Muscle of leg (tissue), 11 donors: ENCODE results near the gene MATK. TPM values are rescaled to one million over a fixed set of nuclear protein-coding genes. Genes with fewer than 3 reads are reported as not detected.

Experiments used
- DNase-seq: peaks from one replicate; pipeline ENCODE4 v3.0.0; 2013
- H3K27ac ChIP-seq: one replicate; pipeline ENCODE4 v1.5.1; 2013; ENCODE audit warnings: mild to moderate bottlenecking, low read length, control low read depth
- H3K27me3 ChIP-seq: one replicate; pipeline ENCODE4 v1.6.1; 2013; ENCODE audit warnings: low read length; ENCODE audit not compliant: control insufficient read depth, insufficient read depth
- H3K36me3 ChIP-seq: one replicate; pipeline ENCODE4 v1.6.1; 2013; ENCODE audit warnings: low read length; ENCODE audit not compliant: control insufficient read depth, insufficient read depth
- H3K4me1 ChIP-seq: one replicate; pipeline ENCODE4 v1.6.1; 2013; ENCODE audit warnings: low read length; ENCODE audit not compliant: control insufficient read depth, insufficient read depth
- H3K4me3 ChIP-seq: one replicate; pipeline ENCODE4 v1.5.1; 2013; ENCODE audit warnings: low read length, control low read depth
- H3K9me3 ChIP-seq: replicated peaks from 2 replicates; pipeline ENCODE4 v1.6.1; 2013; ENCODE audit warnings: low read depth, low read length; ENCODE audit not compliant: control insufficient read depth
- WGBS: methylation state at CpG from one replicate; pipeline ENCODE4 v1.1.5; 2013; ENCODE audit warnings: missing lambda C conversion rate; ENCODE audit not compliant: insufficient coverage; 5-methylcytosine and 5-hydroxymethylcytosine counted together
- polyA plus RNA-seq, 8 donors: library from polyadenylated mRNA; unstranded; fragments of 120-200 nt; gene quantifications; one replicate each; pipeline versions ENCODE4 v1.2.1 to v1.2.3, GENCODE V29; 2013; ENCODE audit warnings: inconsistent platforms in 1 of 8, low replicate concordance in 1 of 8; ENCODE audit not compliant: insufficient read length in 8 of 8, insufficient read depth in 1 of 8
- total RNA-seq: library from RNA; stranded (reverse); fragments of 120-200 nt; gene quantifications from one replicate; pipeline ENCODE4 v1.2.4, GENCODE V29; 2013

Gene MATK
- total and polyA plus RNA-seq, 9 donors: 0.62 to 1.9 (median 1.1) TPM

DNA sequence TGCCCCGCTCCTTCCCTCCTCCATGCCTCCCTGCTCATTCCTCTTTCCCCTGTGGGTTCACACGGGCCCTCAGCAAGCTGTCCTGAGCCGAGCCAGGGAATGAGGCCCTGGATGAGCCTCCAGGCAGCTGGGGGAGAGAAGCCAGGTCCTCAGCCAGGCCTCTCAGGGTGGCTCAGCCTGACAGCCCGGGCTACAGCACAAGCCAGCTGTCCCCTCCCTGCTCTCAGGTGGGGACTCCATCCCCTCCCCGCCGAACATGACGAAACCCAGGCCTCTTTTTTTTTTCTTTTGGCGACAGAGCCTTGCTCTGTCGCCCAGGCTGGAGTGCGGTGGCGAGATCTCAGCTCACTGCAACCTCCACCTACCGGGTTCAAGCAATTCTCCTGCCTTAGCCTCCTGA, 40.0 kb upstream of the MATK start:
- Histone ChIP-seq H3K4me3 (no peak overlapping the region), H3K27me3 (peaks cover 10% of the 10 kb centered on the region)

DNA sequence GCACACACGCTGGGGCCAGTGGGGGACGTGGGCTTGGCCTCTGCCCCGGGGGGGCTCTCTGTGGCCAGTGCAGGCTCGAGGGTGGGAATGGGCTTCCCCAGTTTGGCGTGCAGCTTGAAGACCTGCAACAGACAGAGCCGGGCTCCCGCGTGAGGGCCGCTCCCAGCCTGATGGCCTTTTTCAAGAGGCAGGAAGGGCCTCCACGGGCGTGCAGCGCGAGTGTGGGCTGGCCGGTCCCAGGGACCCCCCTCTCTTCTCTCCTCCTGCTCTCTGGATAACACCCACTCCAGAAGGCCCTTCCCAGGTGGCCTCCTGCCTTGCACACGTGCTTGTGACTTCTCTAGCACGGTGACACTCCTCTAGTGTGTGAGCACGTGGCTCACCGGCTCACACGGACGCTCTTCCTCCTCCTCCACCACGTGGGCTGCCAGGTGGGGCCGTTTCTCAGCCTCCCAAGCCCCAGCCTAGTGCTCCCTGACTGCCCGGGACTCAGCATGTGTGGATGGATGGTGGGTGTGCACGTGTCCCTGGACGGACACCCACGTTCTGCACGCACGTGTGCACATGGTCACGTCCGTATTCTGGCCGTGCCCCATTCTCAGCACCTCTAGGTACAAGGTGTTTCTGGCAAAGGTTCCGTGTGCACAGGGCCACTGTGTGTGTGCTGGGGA, 39.2 kb upstream of the MATK start:
- Histone ChIP-seq H3K36me3 (no peaks in the 10 kb centered on the region), H3K4me3 (no peak overlapping the region), H3K27ac (no peak overlapping the region), H3K9me3 (no peaks in the 10 kb centered on the region), H3K4me1 (peaks cover 10% of the 10 kb centered on the region), H3K27me3 (peaks cover 10% of the 10 kb centered on the region)
- 60% methylated on average over 21 of the region's 32 CpGs for WGBS
- DNase-seq: no peak

More for the DNA sequence above, 40.0 kb upstream of the MATK start:
- Histone ChIP-seq H3K36me3 (no peaks in the 10 kb centered on the region), H3K27ac (no peak overlapping the region), H3K9me3 (no peaks in the 10 kb centered on the region), H3K4me1 (peaks cover 18% of the 10 kb centered on the region)
- WGBS: 21% methylated on average over 12 of the region's 12 CpGs
- peak; percentile 34 for DNase-seq

DNA sequence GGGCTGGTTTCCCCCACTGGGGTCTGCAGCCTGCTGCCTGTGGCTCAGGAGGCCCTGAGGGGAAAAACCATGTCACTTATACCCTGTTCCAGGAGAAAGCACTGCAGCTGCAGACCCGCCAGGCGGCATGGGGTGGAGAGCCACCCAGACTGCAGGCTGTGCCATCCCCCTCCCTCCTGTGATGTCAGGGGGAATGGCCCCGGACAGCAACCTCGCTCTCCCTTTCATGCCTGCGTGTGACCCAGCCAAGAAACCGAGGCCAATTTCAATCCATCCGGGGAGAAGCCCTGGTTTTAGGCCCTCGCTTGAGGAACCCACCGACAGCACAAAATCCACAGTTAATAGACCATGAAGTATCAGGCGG, 37.2 kb upstream of the MATK start:
- Histone ChIP-seq H3K4me1 (peaks cover 8% of the 10 kb centered on the region), H3K27ac (no peak overlapping the region), H3K9me3 (no peaks in the 10 kb centered on the region), H3K36me3 (no peaks in the 10 kb centered on the region), H3K27me3 (peaks cover 10% of the 10 kb centered on the region), H3K4me3 (no peak overlapping the region)
- DNase-seq: no peak
- 53% methylated on average over 4 of the region's 10 CpGs for WGBS

DNA sequence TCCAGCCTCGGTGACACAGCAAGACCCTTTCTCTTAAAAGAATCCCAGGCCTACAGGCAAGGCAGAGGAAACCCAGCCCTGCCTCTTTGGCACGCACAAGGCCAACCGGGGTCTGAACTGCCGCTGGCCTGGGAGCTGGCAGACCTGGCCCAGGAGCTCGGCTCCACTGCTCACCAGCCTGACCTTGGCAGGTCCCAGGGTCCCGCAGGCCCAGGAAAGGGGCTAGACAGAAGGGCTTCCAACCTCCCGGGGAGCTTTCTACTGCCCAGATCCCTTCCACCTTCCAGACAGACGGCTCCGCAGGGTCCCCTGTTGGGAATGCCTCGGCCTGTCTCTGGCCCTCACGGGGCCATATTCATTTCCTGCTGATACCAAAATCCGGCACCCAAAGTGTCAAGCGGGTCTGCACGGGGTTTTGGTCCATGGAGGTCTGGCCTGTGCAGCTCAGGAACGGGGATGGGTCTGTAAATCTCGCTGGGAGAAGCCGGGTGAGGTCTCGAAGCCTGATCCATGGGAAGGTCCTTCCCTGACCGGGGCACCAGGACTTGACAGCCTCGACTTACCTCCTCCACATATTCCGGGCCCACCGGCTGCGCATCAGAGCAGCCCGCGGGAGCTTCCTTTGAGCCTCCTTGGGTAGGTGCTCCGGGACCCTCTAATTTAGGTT, 36.6 kb upstream of the MATK start:
- H3K27ac ChIP-seq: no peak overlapping the region
- no peak overlapping the region for H3K4me3 ChIP-seq
- no peaks in the 10 kb centered on the region for H3K9me3 ChIP-seq
- H3K4me1 ChIP-seq: peaks cover 8% of the 10 kb centered on the region
- DNase-seq: no peak
- H3K36me3 ChIP-seq: no peaks in the 10 kb centered on the region
- H3K27me3 ChIP-seq: peaks cover 10% of the 10 kb centered on the region
- WGBS: 82% methylated on average over 26 of the region's 26 CpGs

DNA sequence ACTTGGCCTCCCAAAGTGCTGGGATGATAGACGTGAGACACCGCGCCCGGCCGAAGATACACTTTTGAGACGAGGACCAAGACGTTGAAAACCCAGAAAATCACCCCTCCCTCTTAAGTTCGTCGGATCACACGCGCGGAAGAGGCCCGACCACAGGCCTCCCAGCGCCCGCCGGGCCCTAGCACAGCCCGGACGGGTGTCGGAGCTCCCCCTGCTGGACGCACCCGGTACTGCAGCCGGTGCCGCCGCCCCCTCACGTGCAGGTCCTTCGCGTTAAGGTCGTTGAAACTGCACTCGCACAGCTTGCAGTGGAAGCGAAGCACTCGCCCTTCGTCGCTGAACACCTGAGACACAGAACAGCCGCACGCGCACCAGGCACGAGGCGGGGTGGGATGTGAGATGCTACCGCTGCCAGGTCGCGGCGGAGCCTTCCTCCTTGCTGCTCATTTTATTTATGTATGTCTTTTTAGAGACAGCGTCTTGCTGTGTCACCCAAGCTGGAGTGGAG, 35.7 kb upstream of the MATK start:
- WGBS: 15% methylated on average over 37 of the region's 43 CpGs
- peaks cover 10% of the 10 kb centered on the region for H3K27me3 ChIP-seq
- no peaks in the 10 kb centered on the region for H3K9me3 ChIP-seq
- DNase-seq: peak; percentile 38
- H3K27ac ChIP-seq: no peak overlapping the region
- H3K4me1 ChIP-seq: peaks cover 8% of the 10 kb centered on the region
- H3K4me3 ChIP-seq: no peak overlapping the region
- H3K36me3 ChIP-seq: no peaks in the 10 kb centered on the region

DNA sequence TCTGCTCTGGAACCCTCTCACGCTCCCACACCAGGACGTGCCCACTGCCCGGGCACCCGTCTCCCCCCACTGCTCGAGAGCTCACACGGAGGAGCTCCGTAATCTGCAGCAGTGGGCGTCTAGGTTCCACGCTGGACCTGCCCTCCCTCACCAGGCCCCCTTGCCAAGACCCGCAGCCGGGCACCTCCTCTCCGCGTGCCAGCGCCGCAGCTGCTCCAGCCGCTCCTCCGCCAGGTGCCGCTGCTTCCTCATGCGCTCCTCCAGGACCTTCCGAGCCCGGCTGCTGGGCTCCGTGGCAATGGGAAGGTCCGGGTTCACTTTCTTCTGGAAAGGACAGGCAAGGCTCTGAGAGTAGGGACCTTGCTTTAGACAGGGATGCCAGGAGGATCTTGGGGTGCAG, 35.0 kb upstream of the MATK start:
- H3K36me3 ChIP-seq: no peaks in the 10 kb centered on the region
- 94% methylated on average over 23 of the region's 23 CpGs for WGBS
- DNase-seq: no peak

DNA sequence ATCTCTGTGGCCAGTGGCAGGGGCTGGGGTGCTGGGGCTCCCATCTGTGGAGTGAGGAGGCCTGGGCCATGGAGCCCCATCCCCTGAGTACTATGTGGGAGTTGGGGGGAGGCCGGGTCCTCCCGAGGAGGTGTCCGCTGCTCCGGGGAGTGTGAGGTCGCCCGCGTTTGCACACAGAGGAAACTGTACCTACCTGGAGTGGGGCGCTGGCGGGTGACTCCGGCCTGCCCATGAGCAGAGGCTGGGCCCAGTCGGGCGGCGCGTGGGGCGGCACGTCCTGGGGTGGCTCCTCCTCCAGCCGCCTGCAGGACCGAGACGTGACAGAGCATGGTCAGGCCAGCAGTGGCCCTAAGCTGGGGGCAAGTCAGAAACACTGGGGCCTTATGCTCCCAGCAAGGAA, 33.8 kb upstream of the MATK start:
- Histone ChIP-seq H3K36me3 (no peaks in the 10 kb centered on the region), H3K27ac (no peak overlapping the region), H3K4me1 (peaks cover 3% of the 10 kb centered on the region), H3K27me3 (peaks cover 10% of the 10 kb centered on the region), H3K9me3 (no peaks in the 10 kb centered on the region), H3K4me3 (no peak overlapping the region)
- DNase-seq: no peak
- 88% methylated on average over 15 of the region's 19 CpGs for WGBS

More for the DNA sequence above, 35.0 kb upstream of the MATK start:
- H3K27me3 ChIP-seq: peaks cover 10% of the 10 kb centered on the region
- H3K27ac ChIP-seq: no peak overlapping the region
- no peak overlapping the region for H3K4me3 ChIP-seq
- peaks cover 6% of the 10 kb centered on the region for H3K4me1 ChIP-seq
- no peaks in the 10 kb centered on the region for H3K9me3 ChIP-seq

DNA sequence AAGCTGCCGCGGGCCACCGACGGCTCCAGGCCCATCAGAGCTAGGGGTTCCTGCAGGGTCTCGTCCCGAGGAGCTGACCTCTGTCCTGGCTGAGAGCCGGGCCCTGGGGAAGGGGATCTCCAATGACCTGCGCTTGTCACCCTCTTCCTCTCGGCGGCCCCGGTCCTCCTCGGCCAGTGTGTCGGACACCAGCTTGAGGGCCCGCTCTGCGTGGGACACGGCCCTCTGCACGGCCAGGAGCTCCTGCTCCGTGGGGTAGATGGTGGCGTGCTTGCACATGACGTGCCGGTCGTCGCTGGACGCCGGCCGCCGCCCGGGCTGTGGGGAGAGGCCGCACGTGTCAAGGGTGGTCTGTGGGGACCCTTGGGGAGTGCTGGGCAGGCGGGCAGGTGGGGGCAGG, 32.7 kb upstream of the MATK start:
- Histone ChIP-seq H3K4me3 (no peak overlapping the region), H3K9me3 (no peaks in the 10 kb centered on the region), H3K27me3 (peaks cover 10% of the 10 kb centered on the region), H3K36me3 (no peaks in the 10 kb centered on the region), H3K27ac (no peak overlapping the region), H3K4me1 (peaks cover 3% of the 10 kb centered on the region)
- WGBS: 64% methylated on average over 31 of the region's 31 CpGs
- DNase-seq: no peak

DNA sequence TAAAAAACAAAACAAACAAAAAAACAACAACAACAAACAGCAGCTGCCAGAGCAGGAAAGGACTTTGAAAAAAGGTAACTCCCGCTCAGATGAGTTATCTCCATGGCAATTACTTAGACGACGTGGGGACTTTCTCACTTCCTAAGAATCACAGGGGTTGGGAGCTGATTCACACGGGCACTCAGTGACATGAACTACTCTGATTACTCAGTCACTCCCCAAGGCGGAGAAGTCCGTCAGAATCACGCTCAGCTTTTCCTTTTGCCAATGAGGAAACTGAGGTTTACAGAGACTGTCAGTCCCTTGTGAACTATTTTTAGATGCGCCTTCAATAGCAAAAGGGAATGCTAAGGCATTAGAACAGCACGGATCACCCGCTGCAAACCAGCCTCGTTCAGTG, 32.3 kb upstream of the MATK start:
- H3K4me1 ChIP-seq: peaks cover 3% of the 10 kb centered on the region
- peak; percentile 59 for DNase-seq
- no peak overlapping the region for H3K4me3 ChIP-seq
- 28% methylated on average over 10 of the region's 11 CpGs for WGBS
- H3K36me3 ChIP-seq: no peaks in the 10 kb centered on the region
- no peaks in the 10 kb centered on the region for H3K9me3 ChIP-seq
- H3K27ac ChIP-seq: no peak overlapping the region
- peaks cover 6% of the 10 kb centered on the region for H3K27me3 ChIP-seq

DNA sequence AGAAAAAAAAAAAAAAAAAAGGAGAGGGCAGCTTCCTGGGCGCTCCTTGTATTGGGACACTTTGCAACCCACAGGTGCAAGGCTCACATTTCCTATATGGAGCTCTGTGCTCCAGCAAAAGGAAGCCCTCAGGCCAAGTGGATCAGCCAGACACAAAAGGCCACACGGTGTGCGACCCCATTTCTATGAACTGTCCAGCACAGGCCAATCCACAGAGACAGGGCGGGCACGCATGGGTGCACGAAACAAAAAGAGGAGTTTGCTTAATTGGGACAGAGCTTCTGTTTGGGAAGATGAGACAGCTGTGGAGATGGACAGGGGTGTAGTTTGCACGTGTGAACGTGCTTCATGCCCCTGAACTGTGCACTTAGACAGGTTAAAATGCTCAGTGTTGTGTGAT, 31.6 kb upstream of the MATK start:
- Histone ChIP-seq H3K36me3 (no peaks in the 10 kb centered on the region), H3K4me3 (no peak overlapping the region), H3K4me1 (peaks cover 3% of the 10 kb centered on the region), H3K9me3 (no peaks in the 10 kb centered on the region), H3K27ac (no peak overlapping the region), H3K27me3 (peaks cover 3% of the 10 kb centered on the region)
- no peak for DNase-seq
- 84% methylated on average over 7 of the region's 8 CpGs for WGBS
